ENCODE data around the gene C1orf50.

The C1orf50 gene

DNA sequence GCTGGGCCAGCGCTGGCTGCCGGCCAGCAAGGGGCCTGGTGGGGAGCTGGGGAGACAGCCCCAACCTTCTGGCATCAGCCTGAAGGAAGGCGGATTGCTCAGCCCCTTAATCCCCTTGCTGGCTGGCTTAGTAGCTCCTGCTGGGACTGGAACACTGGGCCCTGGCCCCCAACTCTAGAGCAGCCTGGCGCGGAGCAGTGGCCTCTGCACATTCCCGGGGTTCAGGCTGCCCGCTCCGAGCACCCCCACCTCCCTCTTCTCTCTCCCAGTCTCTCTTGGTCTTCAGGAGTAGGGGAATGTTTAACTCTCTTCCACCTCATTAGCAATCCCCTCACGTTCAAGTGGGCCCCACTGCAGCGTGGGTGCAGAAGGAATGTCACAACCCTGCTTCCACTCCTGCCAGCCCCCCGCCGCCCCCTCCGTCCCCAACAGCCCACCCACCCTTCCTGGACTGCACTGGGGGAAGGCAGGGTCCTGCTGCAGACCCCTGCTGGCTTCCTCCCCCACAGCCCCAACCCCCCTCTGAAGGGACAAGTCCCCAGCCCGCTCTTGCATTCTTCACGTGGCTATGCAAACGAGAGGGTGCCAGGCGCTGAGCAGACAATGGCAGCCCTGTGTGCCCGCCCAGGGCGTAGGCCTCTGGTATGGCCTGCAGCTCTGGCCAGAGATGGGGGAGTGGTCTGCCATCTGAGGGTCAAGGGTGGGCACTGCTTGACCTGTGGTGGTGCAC is 26.0 kb upstream of the C1orf50 start:
- DNase-seq (ENCODE audit: low read depth): no peak
- TF ChIP-seq, protein P1, sequence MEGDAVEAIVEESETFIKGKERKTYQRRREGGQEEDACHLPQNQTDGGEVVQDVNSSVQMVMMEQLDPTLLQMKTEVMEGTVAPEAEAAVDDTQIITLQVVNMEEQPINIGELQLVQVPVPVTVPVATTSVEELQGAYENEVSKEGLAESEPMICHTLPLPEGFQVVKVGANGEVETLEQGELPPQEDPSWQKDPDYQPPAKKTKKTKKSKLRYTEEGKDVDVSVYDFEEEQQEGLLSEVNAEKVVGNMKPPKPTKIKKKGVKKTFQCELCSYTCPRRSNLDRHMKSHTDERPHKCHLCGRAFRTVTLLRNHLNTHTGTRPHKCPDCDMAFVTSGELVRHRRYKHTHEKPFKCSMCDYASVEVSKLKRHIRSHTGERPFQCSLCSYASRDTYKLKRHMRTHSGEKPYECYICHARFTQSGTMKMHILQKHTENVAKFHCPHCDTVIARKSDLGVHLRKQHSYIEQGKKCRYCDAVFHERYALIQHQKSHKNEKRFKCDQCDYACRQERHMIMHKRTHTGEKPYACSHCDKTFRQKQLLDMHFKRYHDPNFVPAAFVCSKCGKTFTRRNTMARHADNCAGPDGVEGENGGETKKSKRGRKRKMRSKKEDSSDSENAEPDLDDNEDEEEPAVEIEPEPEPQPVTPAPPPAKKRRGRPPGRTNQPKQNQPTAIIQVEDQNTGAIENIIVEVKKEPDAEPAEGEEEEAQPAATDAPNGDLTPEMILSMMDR (conservative IDR thresholded peaks at IDR 0.05; ENCODE audit: low read depth, low read length): no peak
- H3K4me3 ChIP-seq (ENCODE audit: low read depth, low read length): no peak overlapping the region

DNA sequence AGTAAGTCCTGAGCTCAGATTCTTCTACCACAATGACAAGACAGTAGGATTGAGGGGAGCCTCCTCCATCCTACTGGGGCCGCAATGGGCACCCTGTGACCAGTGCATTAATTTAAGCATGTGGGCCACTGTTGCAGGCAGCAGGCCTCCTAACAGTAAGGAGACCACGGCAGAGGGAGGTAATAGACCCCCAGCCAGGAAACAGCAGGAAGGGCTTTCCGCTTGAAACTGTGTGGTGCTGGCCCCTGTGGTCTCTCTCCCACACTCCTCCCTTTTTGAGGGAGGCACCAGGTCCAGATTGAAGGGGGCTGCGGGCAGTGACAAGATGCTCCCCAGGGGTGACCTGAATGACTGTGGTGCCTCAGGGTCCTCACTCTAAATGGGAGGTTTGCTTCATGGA is 25.3 kb upstream of the C1orf50 start:
- TF ChIP-seq, protein P1 (conservative IDR thresholded peaks at IDR 0.05; ENCODE audit: low read depth, low read length): no peak
- no peak overlapping the region for H3K4me3 ChIP-seq (ENCODE audit: low read depth, low read length)
- DNase-seq (ENCODE audit: low read depth): no peak

DNA sequence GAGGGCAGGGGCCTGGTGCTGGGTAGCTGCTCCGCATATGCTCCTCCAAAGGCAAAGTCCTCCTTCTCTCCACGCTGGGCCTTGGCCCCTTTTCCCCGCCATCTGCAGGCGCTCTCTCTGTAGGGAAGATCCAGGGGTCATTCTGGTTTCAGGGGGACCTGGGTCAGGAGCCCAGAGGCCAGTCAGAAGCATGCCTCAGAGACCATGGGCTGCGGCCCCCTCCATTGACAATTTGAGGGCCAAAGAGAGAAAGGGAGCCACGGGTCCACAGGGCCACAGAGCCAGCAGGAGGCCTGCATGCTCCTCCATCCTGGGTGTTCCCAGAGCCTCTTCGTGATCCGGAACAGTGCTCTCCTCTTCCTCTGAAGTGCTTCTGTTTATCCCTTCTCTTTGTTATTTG is 24.9 kb upstream of the C1orf50 start:
- TF ChIP-seq, protein P1 (conservative IDR thresholded peaks at IDR 0.05; ENCODE audit: low read depth, low read length): no peak
- H3K4me3 ChIP-seq (ENCODE audit: low read depth, low read length): no peak overlapping the region
- DNase-seq (ENCODE audit: low read depth): no peak

DNA sequence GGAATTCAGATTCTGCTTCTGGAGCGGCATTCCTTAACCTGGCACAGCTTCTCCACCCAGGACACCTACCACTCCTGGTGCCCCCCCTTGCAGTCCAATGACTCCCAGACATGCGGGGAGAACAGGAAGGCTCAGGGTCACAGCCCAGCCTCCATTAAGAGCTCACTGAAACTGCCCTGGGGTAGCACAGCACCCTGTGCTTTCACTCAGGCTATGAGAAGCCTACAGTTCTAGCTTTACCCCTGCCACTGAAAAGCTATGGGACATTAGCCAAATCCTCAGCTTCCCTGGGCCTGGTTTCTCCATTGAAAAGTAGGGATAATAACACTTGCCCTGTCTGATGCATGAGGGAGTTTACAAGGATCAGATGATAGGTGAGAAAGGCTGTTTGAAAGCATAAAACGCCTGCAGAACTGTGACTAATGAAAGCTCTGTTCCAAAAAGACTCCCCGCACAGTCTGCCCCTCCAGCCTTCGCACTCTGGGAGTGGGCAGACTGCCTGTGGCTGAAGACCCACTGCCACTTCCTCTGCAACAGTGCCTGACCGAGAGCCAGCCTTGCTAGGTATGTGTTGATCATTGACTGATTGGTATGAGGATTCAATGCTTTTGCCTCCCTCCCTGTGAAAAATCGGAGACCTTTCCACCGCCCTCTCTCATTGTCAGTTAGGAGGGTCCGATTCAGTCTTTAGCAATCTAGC is 24.3 kb upstream of the C1orf50 start:
- TF ChIP-seq, protein P1 (conservative IDR thresholded peaks at IDR 0.05; ENCODE audit: low read depth, low read length): no peak
- H3K4me3 ChIP-seq (ENCODE audit: low read depth, low read length): no peak overlapping the region
- DNase-seq (ENCODE audit: low read depth): no peak

DNA sequence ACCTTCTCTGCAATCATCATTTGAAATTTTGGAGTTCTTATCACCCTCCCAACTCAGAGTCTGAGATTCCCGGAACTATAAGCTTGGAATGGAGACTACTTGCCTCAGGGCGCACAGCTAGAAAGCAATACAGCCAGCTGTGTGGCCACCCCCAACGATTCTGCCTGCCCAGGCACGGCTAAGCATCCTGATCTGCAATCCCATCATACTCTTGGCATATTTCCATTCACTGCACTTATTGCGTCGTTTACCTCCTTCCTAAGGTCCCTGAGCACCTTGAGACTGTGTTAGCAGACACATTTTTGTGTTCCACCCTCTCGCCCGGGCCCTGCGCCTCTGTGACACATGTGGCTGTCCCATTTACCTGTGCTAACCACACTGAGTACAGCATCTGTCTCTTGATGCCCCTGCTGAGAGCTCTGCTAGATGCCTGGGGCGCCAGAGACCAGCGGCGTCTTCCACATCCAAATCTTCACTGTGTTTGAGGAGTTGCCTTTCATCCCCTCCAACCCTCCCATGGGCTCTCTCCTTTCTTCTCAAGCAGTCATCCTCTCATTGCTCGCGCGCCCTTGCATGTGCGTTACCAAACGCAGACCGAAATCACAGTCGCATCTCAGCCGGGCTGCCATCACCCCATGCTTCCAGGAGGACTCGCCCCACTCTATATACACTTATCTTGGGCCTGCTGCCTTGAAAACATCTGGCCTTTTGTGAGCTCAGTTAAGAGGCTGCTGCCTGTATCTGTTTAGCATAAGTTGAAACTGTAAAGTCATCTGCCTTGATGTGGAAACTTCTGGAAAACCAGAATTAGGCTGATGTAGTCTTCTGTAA is 23.5 kb upstream of the C1orf50 start:
- no peak for DNase-seq (ENCODE audit: low read depth)
- TF ChIP-seq, protein P1 (conservative IDR thresholded peaks at IDR 0.05; ENCODE audit: low read depth, low read length): no peak
- no peak overlapping the region for H3K4me3 ChIP-seq (ENCODE audit: low read depth, low read length)

DNA sequence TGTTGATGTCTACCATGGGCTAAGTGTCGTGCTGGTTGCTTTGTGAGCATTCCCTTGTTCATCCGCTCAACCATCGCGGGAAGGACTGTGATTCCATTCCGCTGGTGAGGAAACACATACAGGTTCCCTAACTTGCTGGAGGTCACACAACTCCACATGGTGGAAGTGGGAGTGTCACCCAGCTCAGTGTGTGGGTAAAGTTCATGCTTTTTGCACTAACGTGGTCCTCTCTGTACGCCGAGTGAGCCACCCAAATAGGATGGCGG is 23.0 kb upstream of the C1orf50 start:
- no peak for DNase-seq (ENCODE audit: low read depth)
- TF ChIP-seq, protein P1 (conservative IDR thresholded peaks at IDR 0.05; ENCODE audit: low read depth, low read length): no peak
- no peak overlapping the region for H3K4me3 ChIP-seq (ENCODE audit: low read depth, low read length)

Measured in choroid plexus epithelial cell (primary cell).